NCI-H2227 (cell line): Measurements from ENCODE around the gene DPF3.

ENCODE experiments used
- DNase-seq: peaks from one replicate; lab custom pipeline; 2025; ENCODE audit not compliant: unreplicated experiment; lab: John Stamatoyannopoulos, UW

The DPF3 gene

GRCh38 chr14:72745546-72745945 is 148.4 kb downstream of the DPF3 start:
- DNase-seq = no peak

GRCh38 chr14:72744416-72745120 is 149.3 kb downstream of the DPF3 start:
- no peak for DNase-seq

GRCh38 chr14:72743626-72744025 is 150.3 kb downstream of the DPF3 start:
- DNase-seq = no peak

- no peak for DNase-seq
Measured at GRCh38 chr14:72742838-72743195, 151.1 kb downstream of the DPF3 start.

GRCh38 chr14:72742118-72742837 is 151.6 kb downstream of the DPF3 start:
- DNase-seq = no peak

- DNase-seq = no peak
Measured at GRCh38 chr14:72741826-72742117, 152.1 kb downstream of the DPF3 start.

GRCh38 chr14:72740966-72741825 is 152.7 kb downstream of the DPF3 start:
- DNase-seq = no peak

GRCh38 chr14:72740504-72740961 is 153.4 kb downstream of the DPF3 start:
- DNase-seq = no peak

GRCh38 chr14:72739446-72740405 is 154.2 kb downstream of the DPF3 start:
- DNase-seq = no peak

- DNase-seq = no peak
Measured at GRCh38 chr14:72738161-72738611, 155.7 kb downstream of the DPF3 start.

GRCh38 chr14:72737560-72737943 is 156.3 kb downstream of the DPF3 start:
- no peak for DNase-seq

- DNase-seq = no peak
Measured at GRCh38 chr14:72736786-72737559, 156.9 kb downstream of the DPF3 start.

- DNase-seq = no peak
Measured at GRCh38 chr14:72736308-72736707, 157.6 kb downstream of the DPF3 start.

GRCh38 chr14:72732022-72732780 is 161.7 kb downstream of the DPF3 start:
- no peak for DNase-seq

GRCh38 chr14:72731252-72732020 is 162.5 kb downstream of the DPF3 start:
- no peak for DNase-seq

GRCh38 chr14:72730468-72730867 is 163.4 kb downstream of the DPF3 start:
- DNase-seq = no peak

GRCh38 chr14:72726444-72726843 is 167.5 kb downstream of the DPF3 start:
- DNase-seq = no peak

GRCh38 chr14:72723858-72724530 is 169.9 kb downstream of the DPF3 start:
- DNase-seq = no peak
